ENCODE results near the gene ZNF408.
"Not testable (repeated sequence)": the region's sequence is repeated elsewhere in the genome, so short reads cannot be mapped to it uniquely, and the experiment has no call there.

ZNF408 gene

DNA sequence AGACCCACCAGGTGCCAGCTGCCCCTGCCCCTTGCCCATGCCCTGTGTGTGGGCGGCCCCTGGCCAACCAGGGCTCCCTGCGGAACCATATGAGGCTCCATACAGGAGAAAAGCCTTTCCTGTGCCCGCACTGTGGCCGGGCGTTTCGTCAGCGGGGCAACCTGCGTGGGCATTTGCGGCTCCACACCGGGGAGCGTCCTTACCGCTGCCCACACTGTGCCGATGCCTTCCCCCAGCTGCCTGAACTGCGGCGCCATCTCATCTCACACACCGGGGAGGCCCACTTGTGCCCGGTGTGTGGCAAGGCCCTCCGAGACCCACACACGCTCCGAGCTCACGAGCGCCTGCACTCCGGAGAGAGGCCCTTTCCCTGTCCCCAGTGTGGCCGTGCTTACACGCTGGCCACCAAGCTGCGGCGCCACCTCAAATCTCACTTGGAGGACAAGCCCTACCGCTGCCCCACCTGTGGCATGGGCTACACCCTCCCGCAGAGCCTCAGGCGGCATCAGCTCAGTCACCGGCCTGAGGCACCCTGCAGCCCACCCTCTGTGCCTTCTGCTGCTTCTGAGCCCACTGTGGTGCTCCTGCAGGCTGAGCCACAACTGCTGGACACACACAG, 4.3 kb downstream of the ZNF408 start:
- DNase-seq (no peak), ATAC-seq (ENCODE audit: insufficient read depth, low read depth) (no peak)
- H3K27ac ChIP-seq (ENCODE audit: low read length), result no peak overlapping the region
- no peak overlapping the region for H3K4me3 ChIP-seq (ENCODE audit: low read depth in 1 of 2, low read length in 2 of 2)
- H2AFZ ChIP-seq (ENCODE audit: low read depth, low read length), result no peak overlapping the region
- peaks cover 53% of the 10 kb centered on the region for H3K36me3 ChIP-seq (ENCODE audit: insufficient read depth, low read length)
- peaks cover 31% of the 10 kb centered on the region for H3K79me2 ChIP-seq (ENCODE audit: insufficient read depth, low read length)
- peaks cover 11% of the 10 kb centered on the region; the same call in 1 of the 2 replicates for H4K20me1 ChIP-seq (ENCODE audit: insufficient read depth, low read length)
- no peak overlapping the region for H3K9ac ChIP-seq (ENCODE audit: low read depth, low read length)
- H3K4me1 ChIP-seq (ENCODE audit: insufficient read depth, low read length), result peaks cover 22% of the 10 kb centered on the region
- TF ChIP-seq EZH2 (IDR thresholded peaks at IDR 0.05; ENCODE audit: borderline replicate concordance, low read depth, low read length, severe bottlenecking), result no peak
- TF ChIP-seq, protein P1, sequence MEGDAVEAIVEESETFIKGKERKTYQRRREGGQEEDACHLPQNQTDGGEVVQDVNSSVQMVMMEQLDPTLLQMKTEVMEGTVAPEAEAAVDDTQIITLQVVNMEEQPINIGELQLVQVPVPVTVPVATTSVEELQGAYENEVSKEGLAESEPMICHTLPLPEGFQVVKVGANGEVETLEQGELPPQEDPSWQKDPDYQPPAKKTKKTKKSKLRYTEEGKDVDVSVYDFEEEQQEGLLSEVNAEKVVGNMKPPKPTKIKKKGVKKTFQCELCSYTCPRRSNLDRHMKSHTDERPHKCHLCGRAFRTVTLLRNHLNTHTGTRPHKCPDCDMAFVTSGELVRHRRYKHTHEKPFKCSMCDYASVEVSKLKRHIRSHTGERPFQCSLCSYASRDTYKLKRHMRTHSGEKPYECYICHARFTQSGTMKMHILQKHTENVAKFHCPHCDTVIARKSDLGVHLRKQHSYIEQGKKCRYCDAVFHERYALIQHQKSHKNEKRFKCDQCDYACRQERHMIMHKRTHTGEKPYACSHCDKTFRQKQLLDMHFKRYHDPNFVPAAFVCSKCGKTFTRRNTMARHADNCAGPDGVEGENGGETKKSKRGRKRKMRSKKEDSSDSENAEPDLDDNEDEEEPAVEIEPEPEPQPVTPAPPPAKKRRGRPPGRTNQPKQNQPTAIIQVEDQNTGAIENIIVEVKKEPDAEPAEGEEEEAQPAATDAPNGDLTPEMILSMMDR (IDR thresholded peaks at IDR 0.05; ENCODE audit: borderline replicate concordance, extremely low read depth, low read length, poor library complexity, severe bottlenecking), result no peak
- no peaks in the 10 kb centered on the region for H3K27me3 ChIP-seq (ENCODE audit: insufficient read depth, low read length, poor library complexity)
- no peak overlapping the region for H3K4me2 ChIP-seq (ENCODE audit: insufficient read depth, low read length)
- no peaks in the 10 kb centered on the region for H3K9me3 ChIP-seq (ENCODE audit: insufficient read depth, low read length, severe bottlenecking)

DNA sequence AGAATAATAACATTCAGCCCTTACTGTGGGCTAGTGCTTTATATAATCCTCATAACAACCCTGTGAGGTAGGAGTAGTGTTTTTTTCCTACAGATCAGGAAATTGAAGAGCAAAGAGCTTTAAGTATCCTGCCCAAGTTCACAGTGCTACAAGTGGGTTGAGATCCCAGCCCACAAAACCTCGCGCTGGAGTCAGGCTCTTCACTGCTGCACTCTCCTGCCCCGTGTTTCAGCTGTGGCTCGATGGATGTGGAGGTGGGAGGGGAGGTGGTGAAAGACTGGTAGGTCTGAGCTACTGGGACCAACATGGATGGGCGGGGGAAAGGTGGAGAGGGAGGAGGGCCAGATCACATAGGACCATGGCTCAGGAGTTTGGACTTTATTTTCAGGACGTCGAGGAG, 6.1 kb downstream of the ZNF408 start:
- Histone ChIP-seq H3K4me1 (ENCODE audit: insufficient read depth, low read length) (peaks cover 16% of the 10 kb centered on the region), H3K4me2 (ENCODE audit: insufficient read depth, low read length) (no peak overlapping the region), H4K20me1 (ENCODE audit: insufficient read depth, low read length) (peaks cover 11% of the 10 kb centered on the region; the same call in 1 of the 2 replicates), H3K27ac (ENCODE audit: low read length) (no peak overlapping the region), H3K27me3 (ENCODE audit: insufficient read depth, low read length, poor library complexity) (no peaks in the 10 kb centered on the region), H3K79me2 (ENCODE audit: insufficient read depth, low read length) (peaks cover 16% of the 10 kb centered on the region), H3K9ac (ENCODE audit: low read depth, low read length) (no peak overlapping the region), H3K9me3 (ENCODE audit: insufficient read depth, low read length, severe bottlenecking) (no peaks in the 10 kb centered on the region), H2AFZ (ENCODE audit: low read depth, low read length) (no peak overlapping the region), H3K4me3 (ENCODE audit: low read depth in 1 of 2, low read length in 2 of 2) (no peak overlapping the region), H3K36me3 (ENCODE audit: insufficient read depth, low read length) (peaks cover 53% of the 10 kb centered on the region)
- DNase-seq, result no peak
- TF ChIP-seq, protein P1 (IDR thresholded peaks at IDR 0.05; ENCODE audit: borderline replicate concordance, extremely low read depth, low read length, poor library complexity, severe bottlenecking), result no peak
- no peak for TF ChIP-seq EZH2 (IDR thresholded peaks at IDR 0.05; ENCODE audit: borderline replicate concordance, low read depth, low read length, severe bottlenecking)
- ATAC-seq (ENCODE audit: insufficient read depth, low read depth), result no peak

DNA sequence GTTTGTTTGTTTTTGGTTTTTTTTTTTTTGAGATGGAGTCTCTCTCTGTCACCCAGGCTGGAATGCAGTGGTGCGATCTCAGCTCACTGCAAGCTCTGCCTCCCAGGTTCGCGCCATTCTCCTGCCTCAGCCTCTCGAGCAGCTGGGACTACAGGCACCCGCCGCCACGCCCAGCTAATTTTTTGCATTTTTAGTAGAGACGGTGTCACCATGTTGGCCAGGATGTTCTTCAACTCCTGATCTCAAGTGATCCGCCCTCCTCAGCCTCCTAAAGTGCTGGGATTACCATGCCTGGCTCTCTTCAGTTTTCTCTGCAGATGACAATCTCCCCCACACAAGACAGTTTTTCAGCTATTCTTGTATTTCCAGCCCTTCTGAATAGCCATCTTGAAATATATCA, 8.5 kb downstream of the ZNF408 start:
- H4K20me1 ChIP-seq (ENCODE audit: insufficient read depth, low read length), result peaks cover 11% of the 10 kb centered on the region; the same call in 1 of the 2 replicates
- not testable (repeated sequence) for H3K4me2 ChIP-seq (ENCODE audit: insufficient read depth, low read length); H3K27me3 ChIP-seq (ENCODE audit: insufficient read depth, low read length, poor library complexity); H3K4me1 ChIP-seq (ENCODE audit: insufficient read depth, low read length); H3K9ac ChIP-seq (ENCODE audit: low read depth, low read length); ATAC-seq (ENCODE audit: insufficient read depth, low read depth); H2AFZ ChIP-seq (ENCODE audit: low read depth, low read length); H3K9me3 ChIP-seq (ENCODE audit: insufficient read depth, low read length, severe bottlenecking); H3K4me3 ChIP-seq (ENCODE audit: low read depth in 1 of 2, low read length in 2 of 2); DNase-seq; H3K79me2 ChIP-seq (ENCODE audit: insufficient read depth, low read length); H3K27ac ChIP-seq (ENCODE audit: low read length)
- peaks cover 32% of the 10 kb centered on the region for H3K36me3 ChIP-seq (ENCODE audit: insufficient read depth, low read length)

DNA sequence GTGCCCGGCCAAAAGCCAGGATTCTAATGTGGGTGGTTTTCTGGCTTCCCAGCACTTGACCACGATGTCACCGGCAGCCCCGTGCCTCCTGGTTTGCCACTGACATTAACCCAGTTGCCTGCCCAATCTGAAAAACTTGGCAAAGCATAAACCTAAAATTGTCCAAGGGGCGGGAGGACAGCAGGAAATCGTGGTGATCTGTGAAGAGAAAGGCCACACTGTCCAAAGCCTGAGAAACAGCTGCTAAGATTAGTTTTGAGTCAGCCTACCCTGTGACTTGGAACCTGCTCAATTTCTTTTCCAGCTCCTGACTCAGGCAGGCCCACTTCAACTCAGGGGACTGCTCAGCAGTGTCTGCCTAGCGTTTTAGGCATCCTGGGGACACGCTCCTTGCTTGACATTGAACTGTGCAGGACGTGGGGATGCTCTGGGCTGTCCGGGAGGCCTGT, 10.0 kb downstream of the ZNF408 start:
- ATAC-seq (ENCODE audit: insufficient read depth, low read depth), result no peak
- no peak overlapping the region for H3K9ac ChIP-seq (ENCODE audit: low read depth, low read length)

More for the DNA sequence above, 10.0 kb downstream of the ZNF408 start:
- no peak overlapping the region for H3K4me3 ChIP-seq (ENCODE audit: low read depth in 1 of 2, low read length in 2 of 2)
- H3K36me3 ChIP-seq (ENCODE audit: insufficient read depth, low read length), result peaks cover 17% of the 10 kb centered on the region
- no peaks in the 10 kb centered on the region for H3K4me1 ChIP-seq (ENCODE audit: insufficient read depth, low read length)
- no peaks in the 10 kb centered on the region for H3K9me3 ChIP-seq (ENCODE audit: insufficient read depth, low read length, severe bottlenecking)
- H4K20me1 ChIP-seq (ENCODE audit: insufficient read depth, low read length), result peaks cover 1% of the 10 kb centered on the region; the same call in 1 of the 2 replicates
- H2AFZ ChIP-seq (ENCODE audit: low read depth, low read length), result no peak overlapping the region
- no peak overlapping the region for H3K4me2 ChIP-seq (ENCODE audit: insufficient read depth, low read length)
- no peaks in the 10 kb centered on the region for H3K79me2 ChIP-seq (ENCODE audit: insufficient read depth, low read length)
- no peak overlapping the region for H3K27ac ChIP-seq (ENCODE audit: low read length)
- H3K27me3 ChIP-seq (ENCODE audit: insufficient read depth, low read length, poor library complexity), result no peaks in the 10 kb centered on the region
- DNase-seq, result no peak
- no peak for TF ChIP-seq EZH2 (IDR thresholded peaks at IDR 0.05; ENCODE audit: borderline replicate concordance, low read depth, low read length, severe bottlenecking)
- TF ChIP-seq, protein P1 (IDR thresholded peaks at IDR 0.05; ENCODE audit: borderline replicate concordance, extremely low read depth, low read length, poor library complexity, severe bottlenecking), result no peak

Measured in DND-41 (cell line).